ENCODE results near the gene GRID1. TPM values are rescaled to one million over a fixed set of nuclear protein-coding genes. Genes with fewer than 3 reads are reported as not detected.

Gene GRID1
- total RNA-seq, 1 donor from 2014 or later, result 16.5 TPM

GRCh38 chr10:86265236-86265894, 101.2 kb downstream of the GRID1 start:
- peak; percentile 11 for DNase-seq

- no peak for DNase-seq
Observed at GRCh38 chr10:86264481-86265231, 101.9 kb downstream of the GRID1 start.

GRCh38 chr10:86263907-86264306, 102.7 kb downstream of the GRID1 start:
- no peak for DNase-seq

GRCh38 chr10:86263209-86263608, 103.4 kb downstream of the GRID1 start:
- no peak for DNase-seq

GRCh38 chr10:86262688-86263181, 103.9 kb downstream of the GRID1 start:
- DNase-seq, result peak; percentile 74

- DNase-seq, result no peak
Observed at GRCh38 chr10:86261941-86262687, 104.5 kb downstream of the GRID1 start.

- no peak for DNase-seq
Observed at GRCh38 chr10:86261470-86261869, 105.1 kb downstream of the GRID1 start.

GRCh38 chr10:86260564-86260963, 106.0 kb downstream of the GRID1 start:
- DNase-seq, result no peak

- no peak for DNase-seq
Observed at GRCh38 chr10:86259901-86260562, 106.6 kb downstream of the GRID1 start.

GRCh38 chr10:86258941-86259340, 107.7 kb downstream of the GRID1 start:
- DNase-seq, result no peak

GRCh38 chr10:86258499-86258898, 108.1 kb downstream of the GRID1 start:
- DNase-seq, result peak; percentile 59

GRCh38 chr10:86257683-86258082, 108.9 kb downstream of the GRID1 start:
- DNase-seq, result no peak

GRCh38 chr10:86256690-86257315, 109.8 kb downstream of the GRID1 start:
- no peak for DNase-seq

GRCh38 chr10:86255405-86256251, 111.0 kb downstream of the GRID1 start:
- DNase-seq, result no peak

- DNase-seq, result no peak
Observed at GRCh38 chr10:86254526-86255174, 111.9 kb downstream of the GRID1 start.

- no peak for DNase-seq
Observed at GRCh38 chr10:86254081-86254480, 112.5 kb downstream of the GRID1 start.

- DNase-seq, result no peak
Observed at GRCh38 chr10:86253091-86254072, 113.2 kb downstream of the GRID1 start.

- DNase-seq, result no peak
Observed at GRCh38 chr10:86252556-86252955, 114.0 kb downstream of the GRID1 start.

- no peak for DNase-seq
Observed at GRCh38 chr10:86252079-86252478, 114.5 kb downstream of the GRID1 start.
